HG02870 (cell line): ENCODE data around the gene EPM2A.

ENCODE experiments used
- ATAC-seq: cut with Tn5 transposase; IDR thresholded peaks from one replicate; pipeline ENCODE4 v1.9.1; 2021; ENCODE audit warnings: mild to moderate bottlenecking, moderate library complexity; ENCODE audit not compliant: unreplicated experiment

EPM2A gene

DNA sequence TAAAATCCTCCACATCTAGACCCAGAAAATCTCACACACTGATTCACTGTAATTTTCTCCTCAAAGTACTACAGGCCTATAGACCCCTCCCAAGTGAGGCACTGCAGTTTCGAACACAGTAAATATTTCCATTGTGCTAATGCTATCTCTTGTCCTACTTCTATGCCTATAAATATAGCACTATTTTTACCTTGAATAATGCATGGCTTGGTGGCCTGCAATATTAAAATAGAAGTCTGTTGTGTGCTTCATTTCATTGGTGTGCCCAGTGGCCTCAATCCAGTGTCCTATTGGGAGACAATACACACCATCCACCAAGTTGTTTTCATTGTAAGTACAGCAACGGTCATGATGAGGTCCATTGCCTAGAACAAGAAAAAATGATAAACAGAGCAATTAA lies 49.4 kb downstream of the EPM2A start:
- ATAC-seq: no peak

DNA sequence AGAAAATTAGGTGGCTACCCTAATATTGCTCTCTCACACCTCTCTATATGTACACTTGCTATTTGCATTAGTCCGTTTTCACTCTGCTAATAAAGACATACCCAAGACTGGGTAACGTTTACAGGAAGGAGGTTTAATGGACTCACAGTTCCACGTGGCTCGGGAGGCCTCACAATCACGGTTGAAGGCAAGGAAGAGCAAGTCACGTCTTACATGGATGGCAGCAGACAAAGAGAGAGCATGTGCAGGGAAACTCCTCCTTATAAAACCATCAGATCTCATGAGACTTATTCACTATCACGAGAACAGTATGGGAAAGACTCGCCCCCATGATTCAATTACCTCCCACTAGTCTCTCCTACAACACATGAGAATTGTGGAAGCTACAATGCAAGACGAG lies 53.4 kb downstream of the EPM2A start:
- ATAC-seq: no peak

DNA sequence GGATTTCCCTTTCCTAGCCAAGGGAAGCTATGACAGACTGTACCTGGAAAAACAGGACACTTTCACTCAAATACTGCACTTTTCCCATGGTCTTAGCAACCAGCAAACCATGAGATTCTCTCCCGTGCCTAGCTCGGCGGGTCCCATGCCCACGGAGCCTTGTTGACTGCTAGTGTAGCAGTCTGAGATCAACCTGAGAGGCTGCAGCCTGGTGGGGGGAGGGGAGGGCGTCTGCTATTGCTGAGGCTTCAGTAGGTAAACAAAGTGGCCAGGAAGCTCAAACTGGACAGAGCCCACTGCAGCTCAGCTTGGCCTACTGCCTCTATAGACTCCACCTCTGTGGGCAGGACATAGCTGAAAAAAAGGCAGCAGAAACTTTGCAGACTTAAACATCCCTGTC lies 61.8 kb downstream of the EPM2A start:
- no peak for ATAC-seq

DNA sequence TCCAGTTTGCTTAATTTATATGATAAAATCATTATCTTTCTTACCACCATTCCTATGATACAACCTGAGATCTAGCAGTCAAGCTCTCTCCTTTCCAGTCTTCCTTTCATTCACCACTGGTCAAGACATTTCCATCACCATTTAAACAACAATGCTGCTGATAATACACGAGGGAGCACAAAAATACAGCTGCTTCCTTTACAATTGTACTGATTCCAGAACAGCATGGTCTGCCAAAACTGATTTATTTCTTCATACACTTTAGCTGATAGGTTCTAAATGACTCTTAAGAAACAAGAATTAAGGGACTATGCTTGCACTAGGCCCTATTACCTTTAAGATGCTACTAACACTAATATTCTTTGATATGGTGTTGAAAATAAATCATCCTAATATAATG lies 65.0 kb downstream of the EPM2A start:
- ATAC-seq: no peak

DNA sequence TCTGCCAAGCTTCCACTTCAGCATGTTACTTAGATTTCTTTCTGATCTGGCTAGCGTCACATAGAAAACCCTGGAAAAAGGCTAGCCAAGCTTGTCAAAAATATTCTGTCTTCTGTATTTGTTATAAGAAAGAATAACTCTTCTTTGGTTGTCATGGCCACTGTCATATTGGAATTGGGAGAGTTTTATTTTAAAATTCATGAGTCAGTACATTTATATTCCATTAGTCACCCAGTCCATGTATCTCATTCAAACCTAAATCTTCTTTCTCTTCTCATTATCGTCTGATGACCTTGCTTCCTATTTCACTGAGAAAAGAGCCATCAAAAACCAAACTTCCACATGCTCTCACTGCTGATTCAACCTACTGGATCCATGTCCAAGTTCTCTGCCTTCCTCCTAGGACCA lies 65.7 kb downstream of the EPM2A start:
- ATAC-seq: no peak

DNA sequence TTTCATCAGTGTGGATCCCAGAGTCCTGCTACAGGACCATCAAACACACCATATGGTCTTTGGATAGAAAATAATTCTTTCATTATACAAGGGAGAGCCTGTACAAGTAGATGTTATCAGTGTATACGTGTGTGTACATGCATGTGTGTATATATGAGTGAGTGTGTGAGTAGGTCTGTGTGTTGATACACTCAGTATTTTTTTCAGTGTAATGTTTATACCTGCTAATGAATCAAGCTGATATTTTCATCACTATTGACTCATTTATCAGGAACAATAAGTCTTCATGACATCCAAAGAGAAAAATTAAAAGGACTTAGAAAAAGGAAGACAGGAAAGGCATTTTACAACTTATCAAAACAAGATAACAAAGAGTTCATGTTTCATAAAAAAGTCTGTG lies 66.5 kb downstream of the EPM2A start:
- no peak for ATAC-seq

DNA sequence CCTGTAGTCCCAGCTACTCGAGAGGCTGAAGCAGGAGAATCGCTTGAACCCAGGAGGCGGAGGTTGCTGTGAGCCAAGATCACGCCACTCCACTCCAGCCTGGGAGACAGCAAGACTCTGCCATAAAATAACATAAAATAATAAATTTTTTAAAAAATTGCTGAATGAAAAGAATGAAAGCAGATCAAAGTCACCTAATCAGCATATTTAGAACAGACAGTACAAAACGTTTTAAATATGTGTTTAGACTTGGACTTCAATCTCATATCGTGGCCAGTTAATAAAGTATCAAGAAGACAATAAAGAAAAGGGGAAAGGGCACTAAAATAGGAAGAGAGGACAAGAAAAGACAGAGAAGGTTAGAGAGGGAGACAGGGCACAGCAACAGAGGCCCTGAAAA lies 74.6 kb downstream of the EPM2A start:
- ATAC-seq: no peak

DNA sequence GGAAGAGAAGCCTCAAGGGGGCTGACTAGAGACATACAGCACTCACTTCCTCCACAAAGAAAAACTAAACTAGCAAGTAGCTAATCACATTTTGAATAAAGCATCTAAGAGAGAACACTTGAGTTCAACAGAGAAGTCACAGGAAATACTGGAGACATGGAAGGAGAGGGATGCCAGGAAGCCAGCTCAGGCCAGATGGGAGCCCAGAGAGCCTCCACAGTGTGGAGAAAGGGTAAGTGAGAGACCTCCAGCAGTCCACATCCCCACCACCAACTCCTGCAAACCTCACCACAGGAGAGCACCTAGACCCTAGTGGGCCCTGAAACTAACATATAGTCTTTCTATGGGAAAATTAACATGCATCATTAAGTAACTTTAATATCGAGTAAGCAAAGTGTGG lies 79.2 kb downstream of the EPM2A start:
- no peak for ATAC-seq

DNA sequence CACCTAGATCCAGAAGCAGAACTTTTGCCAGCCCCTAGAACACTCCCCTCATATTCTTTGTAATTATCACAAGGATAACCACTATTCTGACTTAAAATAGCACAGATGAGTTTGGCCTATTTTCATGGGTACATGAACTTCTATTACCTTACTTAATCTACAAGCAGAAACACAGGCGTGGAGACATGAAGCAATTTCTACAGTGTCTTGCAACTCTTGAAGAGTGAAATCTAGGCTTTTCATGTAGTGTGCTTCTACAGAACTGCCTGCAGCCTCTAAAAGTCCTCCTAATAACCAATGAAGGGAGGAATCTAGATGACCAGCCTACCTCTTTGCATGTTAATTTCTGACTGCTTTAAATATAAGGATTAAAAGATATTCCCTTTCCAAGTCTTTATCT lies 82.7 kb downstream of the EPM2A start:
- ATAC-seq: no peak

DNA sequence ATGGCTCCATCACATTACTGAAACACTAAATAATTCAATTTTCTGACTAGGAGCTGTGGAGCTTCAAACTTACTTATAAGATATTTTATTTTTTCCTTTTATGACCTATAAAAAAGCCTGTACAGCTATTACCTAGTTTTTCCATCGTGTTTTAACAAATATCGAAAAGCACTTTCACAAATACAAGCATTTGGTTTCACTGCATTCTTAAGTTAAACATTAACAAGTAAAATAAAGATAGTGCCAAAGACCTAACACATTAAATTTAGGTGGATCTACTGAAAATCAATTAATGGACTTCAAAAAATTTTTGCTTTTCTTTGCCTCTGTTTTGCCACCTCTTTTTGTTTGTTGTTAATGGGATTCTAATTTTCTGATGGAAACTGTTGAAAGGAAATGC lies 83.3 kb downstream of the EPM2A start:
- no peak for ATAC-seq

DNA sequence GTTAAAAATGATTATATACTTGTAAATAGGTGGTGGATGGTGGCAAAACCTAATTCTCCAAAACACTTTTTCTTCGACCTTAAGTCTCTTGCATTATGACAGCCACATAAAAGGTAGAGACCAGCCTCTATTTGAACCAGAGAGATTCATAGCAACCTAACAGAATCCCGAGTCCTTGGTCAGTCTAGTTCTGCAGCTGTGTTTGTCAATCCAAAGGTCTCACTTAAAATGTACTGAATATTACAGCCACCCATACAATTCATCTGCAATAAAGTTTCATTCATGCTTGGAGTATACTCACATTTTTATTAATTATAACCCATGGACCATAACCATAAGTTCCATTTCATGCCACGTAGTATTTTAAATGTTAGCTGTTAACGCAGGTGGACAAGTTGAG lies 87.2 kb downstream of the EPM2A start:
- no peak for ATAC-seq

DNA sequence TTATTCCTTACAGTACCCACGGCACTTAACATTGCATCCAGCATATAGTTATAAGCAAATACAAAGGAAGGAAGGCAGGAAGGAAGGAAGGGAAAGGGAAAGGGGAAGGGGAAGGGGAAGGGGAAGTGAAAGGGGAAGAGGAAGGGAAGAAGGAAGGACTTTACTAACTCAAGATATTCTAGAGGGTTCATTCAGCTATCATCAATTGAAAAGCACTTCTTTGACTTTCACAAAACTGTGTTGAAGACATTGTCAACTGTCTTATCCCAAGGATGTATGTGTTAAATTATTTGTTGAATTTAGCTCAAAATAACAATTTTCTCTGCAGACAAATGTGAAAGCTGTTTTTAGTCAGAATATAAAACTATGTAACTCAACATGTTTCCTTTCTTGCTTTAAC lies 87.7 kb downstream of the EPM2A start:
- no peak for ATAC-seq

DNA sequence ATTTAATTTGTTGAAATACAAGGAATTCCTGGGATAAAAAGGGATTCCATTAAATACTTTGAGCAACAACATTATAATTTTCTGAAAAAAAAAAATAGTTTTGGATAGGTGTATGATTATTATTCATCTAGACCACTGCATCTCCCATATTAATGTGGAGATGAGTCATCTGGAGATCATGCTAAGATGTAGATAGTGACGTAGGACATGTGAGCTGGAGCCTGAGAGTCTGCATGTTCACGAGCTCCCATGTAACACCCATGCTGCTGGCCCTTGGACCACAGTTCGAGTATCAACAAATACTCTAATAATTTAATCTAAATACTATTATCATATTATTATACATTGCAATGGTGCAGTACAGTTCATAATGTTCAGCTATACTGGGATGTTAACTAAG lies 91.6 kb downstream of the EPM2A start:
- ATAC-seq: no peak

DNA sequence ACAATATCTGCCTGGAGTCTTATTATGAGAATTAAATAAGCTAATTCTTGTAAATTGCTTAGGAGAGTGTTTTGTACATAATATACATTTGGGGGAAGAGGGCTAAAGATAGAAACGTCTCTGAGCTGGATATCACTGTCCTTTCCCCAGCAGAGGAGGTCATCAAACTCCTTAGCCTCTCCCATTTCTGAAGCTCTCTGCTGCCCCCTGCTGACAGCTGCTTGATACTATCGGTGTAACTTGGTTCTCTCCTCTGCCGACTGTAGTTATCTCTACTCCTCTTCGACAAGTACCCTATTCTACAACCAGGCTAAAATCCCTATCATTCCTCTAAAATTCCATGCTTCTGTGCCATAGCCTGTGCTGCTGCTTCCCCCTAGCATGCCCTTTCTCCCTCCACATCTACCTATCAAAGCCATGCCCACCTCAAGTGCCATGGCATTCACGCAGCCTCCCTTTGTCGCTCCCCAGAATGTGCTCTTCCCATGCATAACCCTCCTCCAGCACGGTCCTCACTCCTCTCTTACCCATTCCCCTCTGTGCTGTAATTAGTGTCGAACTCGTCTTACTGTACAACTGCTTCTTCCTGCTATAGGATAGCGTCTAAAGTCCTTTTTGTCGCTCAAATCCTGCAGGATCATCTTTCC lies 101.2 kb downstream of the EPM2A start:
- peak; percentile 98 for ATAC-seq

DNA sequence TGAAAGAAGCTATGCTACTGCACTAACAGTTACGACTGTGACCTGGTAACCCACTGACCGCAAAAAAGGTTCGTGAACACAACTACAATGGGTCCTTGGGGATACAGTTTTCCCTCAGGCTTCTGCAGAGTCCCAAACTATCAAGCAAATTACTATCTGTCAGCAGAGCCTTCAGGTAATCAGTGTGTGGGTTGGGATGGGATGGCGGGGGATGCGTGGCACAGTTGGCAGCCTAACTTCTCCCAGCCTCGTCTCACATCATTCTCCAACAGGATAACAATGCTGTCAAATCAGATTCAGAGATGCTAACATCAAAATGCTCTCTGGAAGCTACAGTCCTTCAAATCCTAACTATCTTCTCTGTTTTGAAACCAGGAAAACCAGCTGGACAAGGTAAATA lies 102.3 kb downstream of the EPM2A start:
- no peak for ATAC-seq

DNA sequence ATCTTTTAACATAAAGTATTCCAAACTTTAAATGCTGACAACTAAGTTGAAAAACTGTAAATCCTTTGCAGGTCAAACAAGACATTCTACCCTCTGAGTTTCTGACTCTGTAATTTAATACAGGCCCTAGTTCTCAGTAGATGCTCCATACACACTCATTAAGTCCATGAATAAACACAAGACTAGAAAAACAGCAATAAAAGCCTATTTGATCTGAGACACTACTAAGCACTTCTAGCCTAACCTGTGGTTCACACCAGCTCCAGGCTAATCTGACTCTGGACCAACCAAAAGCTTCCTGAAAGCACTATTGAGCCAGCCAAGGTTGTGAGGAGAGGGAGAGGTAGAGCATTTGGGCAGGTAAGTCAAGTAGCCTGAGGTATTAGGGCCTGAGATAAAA lies 103.9 kb downstream of the EPM2A start:
- no peak for ATAC-seq

DNA sequence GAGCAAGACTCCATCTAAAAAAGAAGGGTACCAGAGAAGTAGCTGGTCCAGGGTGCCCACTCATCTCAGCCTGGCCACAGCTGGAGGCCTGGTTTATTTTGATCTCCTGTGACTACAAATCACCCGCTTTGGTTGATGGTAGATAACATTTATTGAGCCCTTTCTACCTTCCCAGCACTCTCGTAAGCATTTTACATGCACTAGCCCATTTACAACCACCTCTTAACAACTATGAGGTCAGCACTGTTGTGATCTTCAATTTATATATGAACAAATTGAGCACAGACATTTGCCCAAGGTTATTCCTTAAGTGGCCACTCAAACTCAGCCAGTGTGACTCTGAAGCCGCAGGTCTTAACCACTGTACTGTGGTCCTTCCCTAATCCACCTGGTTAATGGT lies 104.7 kb downstream of the EPM2A start:
- no peak for ATAC-seq

DNA sequence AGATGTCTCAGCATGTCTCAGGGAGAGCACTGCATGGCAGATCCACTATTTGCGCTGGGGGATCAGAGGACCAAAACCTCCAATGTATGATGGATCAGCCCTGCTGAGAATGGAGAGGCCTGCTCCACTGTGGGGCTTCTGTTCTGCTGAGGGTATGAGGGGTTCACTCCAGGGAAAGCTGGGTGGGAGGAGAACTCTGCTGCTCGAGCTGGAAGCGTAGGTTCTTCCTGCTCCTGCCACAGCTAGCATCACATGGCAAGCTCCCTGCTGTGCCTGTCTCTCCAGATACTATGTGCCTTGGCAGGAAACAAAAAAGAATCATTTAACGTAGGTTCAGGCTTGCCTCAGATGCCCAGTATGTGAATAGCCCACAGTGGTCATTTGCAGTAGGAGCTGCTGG lies 105.8 kb downstream of the EPM2A start:
- ATAC-seq: no peak

DNA sequence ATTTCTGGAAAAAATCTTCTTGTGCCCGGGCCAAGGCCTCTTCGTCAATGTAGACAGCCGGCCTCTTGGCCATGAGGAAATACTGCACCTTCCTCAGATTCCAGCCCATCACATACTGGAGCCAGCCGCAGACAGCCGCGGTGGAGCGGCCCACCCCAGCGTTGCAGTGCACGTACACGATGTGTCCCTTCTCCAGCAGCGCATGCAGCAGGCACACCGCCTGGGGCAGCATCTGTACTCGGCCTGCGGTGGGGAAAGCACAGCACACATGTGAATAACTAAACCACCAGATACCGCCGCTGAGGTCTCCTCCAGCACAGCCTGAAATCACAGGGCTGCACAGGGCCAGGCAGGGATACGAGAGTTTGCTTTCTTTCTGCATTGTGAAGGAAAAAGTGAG lies 107.9 kb downstream of the EPM2A start:
- ATAC-seq: no peak

DNA sequence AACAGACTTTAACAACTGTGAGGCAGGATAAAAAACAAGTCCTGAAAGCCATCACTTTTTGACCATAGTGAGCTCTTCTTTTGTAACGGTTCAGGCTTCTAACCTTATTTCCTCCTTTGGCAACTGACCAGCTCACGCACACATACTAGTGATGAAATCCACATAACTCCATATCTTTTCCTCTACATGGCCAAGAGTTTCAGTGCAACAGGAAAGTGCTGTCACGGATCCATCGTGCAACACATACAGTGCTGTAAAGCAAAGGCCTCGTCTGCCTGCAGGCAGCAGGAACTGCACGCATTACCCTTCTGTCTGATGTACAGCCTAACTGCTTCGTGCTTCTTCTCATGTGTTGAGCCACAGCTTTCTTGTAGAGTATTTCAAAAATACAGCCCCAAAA lies 108.5 kb downstream of the EPM2A start:
- ATAC-seq: no peak

DNA sequence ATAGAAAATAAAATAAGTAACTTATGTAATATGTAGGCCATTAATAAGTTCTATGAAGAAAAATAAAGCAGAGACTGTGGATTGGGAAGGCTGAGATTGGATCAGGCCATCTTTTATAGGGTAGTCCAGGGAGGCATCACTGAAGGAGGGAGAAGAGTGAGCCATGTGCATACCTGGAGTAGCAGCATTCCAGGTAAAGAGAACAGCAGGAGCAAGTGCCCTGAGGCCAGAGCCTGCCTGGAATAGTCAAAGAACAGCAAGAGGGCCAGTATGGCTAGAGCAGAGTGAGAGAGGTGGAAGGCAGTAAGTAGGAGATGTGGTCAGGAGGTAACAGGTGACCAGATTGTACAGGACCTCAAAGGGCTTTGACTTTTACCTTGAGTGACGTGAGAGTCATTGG lies 112.1 kb downstream of the EPM2A start:
- no peak for ATAC-seq

DNA sequence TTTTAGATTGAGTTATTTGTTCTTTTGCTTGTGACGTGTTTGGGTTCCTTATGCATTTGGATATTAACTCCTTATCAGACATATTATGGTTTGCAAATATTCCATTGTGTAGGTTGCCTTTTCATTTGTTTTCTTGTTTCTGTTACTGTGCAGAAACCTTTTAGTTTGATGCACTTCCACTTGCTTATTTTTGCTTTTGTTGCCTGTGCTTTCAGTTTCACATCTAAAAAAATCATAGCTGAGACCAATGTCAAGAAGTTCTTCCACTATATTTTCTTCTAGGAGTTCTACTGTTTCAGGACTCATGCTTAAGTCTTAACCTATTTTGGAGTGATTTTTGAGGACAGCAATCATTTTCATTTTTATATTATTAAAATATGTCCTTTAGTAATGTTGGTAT lies 113.5 kb downstream of the EPM2A start:
- ATAC-seq: no peak

DNA sequence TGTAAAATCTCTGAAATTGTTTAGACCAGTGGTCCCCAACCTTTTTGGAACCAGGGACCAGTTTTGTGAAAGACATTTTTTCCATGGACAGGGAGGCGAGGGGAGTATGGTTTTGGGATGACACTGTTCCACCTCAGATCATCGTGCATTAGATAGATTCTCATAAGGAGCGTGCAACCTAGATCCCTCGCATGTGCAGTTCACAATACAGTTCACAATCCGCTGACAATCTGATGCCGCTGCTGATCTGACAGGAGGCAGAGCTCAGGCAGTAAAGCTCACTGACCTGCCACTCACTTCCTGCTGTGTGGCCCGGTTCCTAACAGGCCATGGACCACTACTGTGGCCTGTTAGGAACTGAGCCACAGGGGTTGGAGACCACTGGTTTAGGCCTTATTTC lies 115.2 kb downstream of the EPM2A start:
- ATAC-seq: no peak

DNA sequence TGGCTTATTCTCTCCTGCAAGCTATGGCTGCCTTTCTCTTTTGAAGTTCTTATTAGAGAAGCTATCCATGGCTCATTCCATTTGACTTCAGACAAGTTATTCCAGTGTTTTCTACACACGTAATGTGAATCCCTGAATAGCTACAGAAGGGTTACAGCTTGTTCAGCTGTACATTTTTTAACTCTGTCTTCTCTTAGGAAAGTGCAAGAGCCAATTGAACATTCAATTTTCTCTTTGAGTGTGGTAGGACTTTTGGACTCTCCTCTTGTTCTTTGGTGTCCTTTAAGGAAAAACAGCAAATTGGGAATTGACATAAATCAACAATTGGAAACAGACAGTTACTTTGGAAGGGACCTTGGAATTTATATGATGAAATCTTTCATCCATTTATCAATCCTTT lies 125.8 kb downstream of the EPM2A start:
- no peak for ATAC-seq
